Hepatocyte (in vitro differentiated cells): ENCODE results near the gene PPP1R3G.

Experiments
- EZH2 ChIP-seq: fragments of 200-600 bp; sonication (generic); IDR thresholded peaks from 2 replicates; pipeline ENCODE4 v1.6.1; 2016; ENCODE audit warnings: antibody characterized with exemption, mild to moderate bottlenecking, borderline replicate concordance
- EZH2phosphoT487 ChIP-seq: fragments of 200-600 bp; sonication (generic); IDR thresholded peaks from one replicate; pipeline ENCODE4 v1.6.1; 2018; ENCODE audit warnings: antibody characterized with exemption, mild to moderate bottlenecking, low read depth, moderate library complexity; ENCODE audit not compliant: unreplicated experiment, severe bottlenecking
- TF ChIP-seq, protein P1 (sequence below): fragments of 200-600 bp; sonication (generic); IDR thresholded peaks from 2 replicates; pipeline ENCODE4 v1.5.1; 2016; ENCODE audit warnings: antibody characterized with exemption, mild to moderate bottlenecking; ENCODE audit not compliant: poor library complexity

- TF ChIP-seq, protein P1, sequence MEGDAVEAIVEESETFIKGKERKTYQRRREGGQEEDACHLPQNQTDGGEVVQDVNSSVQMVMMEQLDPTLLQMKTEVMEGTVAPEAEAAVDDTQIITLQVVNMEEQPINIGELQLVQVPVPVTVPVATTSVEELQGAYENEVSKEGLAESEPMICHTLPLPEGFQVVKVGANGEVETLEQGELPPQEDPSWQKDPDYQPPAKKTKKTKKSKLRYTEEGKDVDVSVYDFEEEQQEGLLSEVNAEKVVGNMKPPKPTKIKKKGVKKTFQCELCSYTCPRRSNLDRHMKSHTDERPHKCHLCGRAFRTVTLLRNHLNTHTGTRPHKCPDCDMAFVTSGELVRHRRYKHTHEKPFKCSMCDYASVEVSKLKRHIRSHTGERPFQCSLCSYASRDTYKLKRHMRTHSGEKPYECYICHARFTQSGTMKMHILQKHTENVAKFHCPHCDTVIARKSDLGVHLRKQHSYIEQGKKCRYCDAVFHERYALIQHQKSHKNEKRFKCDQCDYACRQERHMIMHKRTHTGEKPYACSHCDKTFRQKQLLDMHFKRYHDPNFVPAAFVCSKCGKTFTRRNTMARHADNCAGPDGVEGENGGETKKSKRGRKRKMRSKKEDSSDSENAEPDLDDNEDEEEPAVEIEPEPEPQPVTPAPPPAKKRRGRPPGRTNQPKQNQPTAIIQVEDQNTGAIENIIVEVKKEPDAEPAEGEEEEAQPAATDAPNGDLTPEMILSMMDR, result no peak
- no peak for TF ChIP-seq EZH2
- no peak for TF ChIP-seq EZH2phosphoT487
Measured at GRCh38 chr6:5108536-5109150, 23.5 kb downstream of the PPP1R3G start.
